ENCODE data around the gene SPATA17. TPM values are rescaled to one million over a fixed set of nuclear protein-coding genes. Genes with fewer than 3 reads are reported as not detected.

Gene SPATA17
- total RNA-seq, 4 donors from 2014 or later = 0.52 to 2.4 TPM; not detected in 2

- intact Hi-C loops (cut with DNase I; ENCODE audit: low total_unique reads) = no loop called here
- no peaks in the 10 kb centered on the region for H3K4me1 ChIP-seq
Measured at GRCh38 chr1:217791091-217791490, 159.9 kb downstream of the SPATA17 start.

GRCh38 chr1:217805792-217806191 lies 174.6 kb downstream of the SPATA17 start:
- TF ChIP-seq POLR2A (IDR thresholded peaks at IDR 0.05) (no peak), CTCF (IDR thresholded peaks at IDR 0.05) (no peak)
- intact Hi-C loops (cut with DNase I; ENCODE audit: low total_unique reads) = no loop called here
- DNase-seq = no peak
- Histone ChIP-seq H3K9me3 (no peaks in the 10 kb centered on the region), H3K4me3 (no peak overlapping the region), H3K4me1 (no peaks in the 10 kb centered on the region), H3K27ac (no peak overlapping the region), H3K36me3 (no peaks in the 10 kb centered on the region), H3K27me3 (no peaks in the 10 kb centered on the region)

More at GRCh38 chr1:217791091-217791490, 159.9 kb downstream of the SPATA17 start:
- TF ChIP-seq CTCF (IDR thresholded peaks at IDR 0.05) (no peak), POLR2A (IDR thresholded peaks at IDR 0.05) (no peak)
- Histone ChIP-seq H3K27ac (no peak overlapping the region), H3K36me3 (no peaks in the 10 kb centered on the region), H3K4me3 (no peak overlapping the region), H3K9me3 (no peaks in the 10 kb centered on the region), H3K27me3 (no peaks in the 10 kb centered on the region)
- no peak for DNase-seq

GRCh38 chr1:217812175-217812574 lies 181.0 kb downstream of the SPATA17 start:
- Histone ChIP-seq H3K36me3 (no peaks in the 10 kb centered on the region), H3K4me1 (no peaks in the 10 kb centered on the region), H3K27ac (no peak overlapping the region), H3K9me3 (no peaks in the 10 kb centered on the region), H3K4me3 (no peak overlapping the region), H3K27me3 (no peaks in the 10 kb centered on the region)
- intact Hi-C loops (cut with DNase I; ENCODE audit: low total_unique reads) = no loop called here
- TF ChIP-seq CTCF (IDR thresholded peaks at IDR 0.05) (no peak), POLR2A (IDR thresholded peaks at IDR 0.05) (no peak)
- no peak for DNase-seq

- TF ChIP-seq POLR2A (IDR thresholded peaks at IDR 0.05) (no peak), CTCF (IDR thresholded peaks at IDR 0.05) (no peak)
- no peak overlapping the region for H3K4me3 ChIP-seq
Measured at GRCh38 chr1:217813031-217813430, 181.9 kb downstream of the SPATA17 start.

GRCh38 chr1:217837691-217838090 lies 206.5 kb downstream of the SPATA17 start:
- Histone ChIP-seq H3K36me3 (no peaks in the 10 kb centered on the region), H3K27ac (no peak overlapping the region), H3K27me3 (no peaks in the 10 kb centered on the region), H3K4me3 (no peak overlapping the region), H3K9me3 (no peaks in the 10 kb centered on the region), H3K4me1 (no peaks in the 10 kb centered on the region)
- TF ChIP-seq CTCF (IDR thresholded peaks at IDR 0.05) = no peak
- no peak for TF ChIP-seq POLR2A (IDR thresholded peaks at IDR 0.05)
- no peak for DNase-seq
- intact Hi-C loops (cut with DNase I; ENCODE audit: low total_unique reads) = no loop called here

More at GRCh38 chr1:217813031-217813430, 181.9 kb downstream of the SPATA17 start:
- DNase-seq = no peak
- H3K27me3 ChIP-seq = no peaks in the 10 kb centered on the region
- no peak overlapping the region for H3K27ac ChIP-seq
- no peaks in the 10 kb centered on the region for H3K36me3 ChIP-seq
- H3K9me3 ChIP-seq = no peaks in the 10 kb centered on the region
- intact Hi-C loops (cut with DNase I; ENCODE audit: low total_unique reads) = no loop called here
- H3K4me1 ChIP-seq = no peaks in the 10 kb centered on the region

All from uterus (tissue), 4 donors.